H9 (cell line): ENCODE results near the gene BRD7. TPM values are rescaled to one million over a fixed set of nuclear protein-coding genes. Genes with fewer than 3 reads are reported as not detected.
A peak's percentile ranks its signal among the peaks of the same experiment; 100 is the strongest.

ENCODE experiments used
- DNase-seq: peaks from one replicate; pipeline ENCODE4 v3.0.0-alpha.2; 2017
- H2AFZ ChIP-seq: one replicate; pipeline ENCODE4 v1.6.1; 2013; ENCODE audit warnings: mild to moderate bottlenecking, low read length, control low read depth, moderate library complexity
- H2AK5ac ChIP-seq: 2 replicates; pipeline ENCODE4 v1.6.1; 2013; ENCODE audit warnings: low read length, control low read depth, mixed read lengths; ENCODE audit not compliant: insufficient read length
- H2BK120ac ChIP-seq: one replicate; pipeline ENCODE4 v1.6.1; 2013; ENCODE audit warnings: low read depth, mild to moderate bottlenecking, low read length, control low read depth, inconsistent platforms; ENCODE audit not compliant: poor library complexity, severe bottlenecking
- H2BK12ac ChIP-seq: 2 replicates; pipeline ENCODE4 v1.6.1; 2013; ENCODE audit warnings: low read length, control low read depth, mixed read lengths, low read depth; ENCODE audit not compliant: insufficient read length
- H2BK15ac ChIP-seq: 2 replicates; pipeline ENCODE4 v1.6.1; 2013; ENCODE audit warnings: low read depth, low read length, control low read depth
- H2BK20ac ChIP-seq: one replicate; pipeline ENCODE4 v1.6.1; 2013; ENCODE audit warnings: low read depth, mild to moderate bottlenecking, low read length, control low read depth, inconsistent platforms; ENCODE audit not compliant: poor library complexity, severe bottlenecking
- H2BK5ac ChIP-seq: 2 replicates; pipeline ENCODE4 v1.6.1; 2013; ENCODE audit warnings: low read length, control low read depth, mixed read lengths; ENCODE audit not compliant: insufficient read length
- H3K14ac ChIP-seq: 2 replicates; pipeline ENCODE4 v1.6.1; 2013; ENCODE audit warnings: low read length, control low read depth; ENCODE audit not compliant: insufficient read depth
- H3K18ac ChIP-seq: 2 replicates; pipeline ENCODE4 v1.6.1; 2013; ENCODE audit warnings: low read depth, mild to moderate bottlenecking, mixed read lengths, low read length, control low read depth; ENCODE audit not compliant: insufficient read length
- H3K23ac ChIP-seq: 2 replicates; pipeline ENCODE4 v1.6.1; 2013; ENCODE audit warnings: low read length, control low read depth, mixed read lengths, low read depth; ENCODE audit not compliant: insufficient read length
- H3K23me2 ChIP-seq: 2 replicates; pipeline ENCODE4 v1.6.1; 2013; ENCODE audit warnings: low read depth, mild to moderate bottlenecking, mixed read lengths, low read length, control low read depth; ENCODE audit not compliant: insufficient read length, poor library complexity, severe bottlenecking
- H3K27ac ChIP-seq: 2 replicates; pipeline ENCODE4 v1.5.1; 2013; ENCODE audit warnings: low read length, control low read depth, mixed read lengths, low read depth; ENCODE audit not compliant: insufficient read length
- H3K27me3 ChIP-seq: 2 replicates; pipeline ENCODE4 v1.6.1; 2013; ENCODE audit warnings: low read length, control low read depth, inconsistent platforms; ENCODE audit not compliant: insufficient read depth
- H3K4ac ChIP-seq: 2 replicates; pipeline ENCODE4 v1.6.1; 2013; ENCODE audit warnings: low read depth, mild to moderate bottlenecking, control low read depth, inconsistent platforms, low read length, moderate library complexity
- H3K4me1 ChIP-seq: 2 replicates; pipeline ENCODE4 v1.6.1; 2013; ENCODE audit warnings: low read length, control low read depth, inconsistent platforms; ENCODE audit not compliant: insufficient read depth
- H3K4me2 ChIP-seq: 2 replicates; pipeline ENCODE4 v1.6.1; 2013; ENCODE audit warnings: low read length, control low read depth, mixed read lengths; ENCODE audit not compliant: insufficient read length, insufficient read depth
- H3K56ac ChIP-seq: 2 replicates; pipeline ENCODE4 v1.6.1; 2013; ENCODE audit warnings: low read depth, mild to moderate bottlenecking, mixed read lengths, low read length, control low read depth; ENCODE audit not compliant: insufficient read length
- H3K79me1 ChIP-seq: 2 replicates; pipeline ENCODE4 v1.6.1; 2013; ENCODE audit warnings: low read depth, mild to moderate bottlenecking, moderate library complexity, low read length, control low read depth, inconsistent platforms; ENCODE audit not compliant: insufficient read depth, poor library complexity, severe bottlenecking
- H3K79me2 ChIP-seq: 2 replicates; pipeline ENCODE4 v1.6.1; 2013; ENCODE audit warnings: low read length, control low read depth, inconsistent platforms; ENCODE audit not compliant: insufficient read depth
- H3K9ac ChIP-seq: 2 replicates; pipeline ENCODE4 v1.6.1; 2013; ENCODE audit warnings: low read length, control low read depth, mixed read lengths; ENCODE audit not compliant: insufficient read length; ENCODE audit errors: extremely low read depth
- H3K9me3 ChIP-seq: one replicate; pipeline ENCODE4 v1.6.1; 2013; ENCODE audit warnings: low read depth, low read length, inconsistent platforms; ENCODE audit not compliant: control insufficient read depth
- H3T11ph ChIP-seq: one replicate; pipeline ENCODE4 v1.6.1; 2013; ENCODE audit warnings: mild to moderate bottlenecking, low read length, control low read depth, inconsistent platforms
- H4K20me1 ChIP-seq: one replicate; pipeline ENCODE4 v1.6.1; 2013; ENCODE audit not compliant: control insufficient read depth, insufficient read length, insufficient read depth
- H4K5ac ChIP-seq: 2 replicates; pipeline ENCODE4 v1.6.1; 2013; ENCODE audit warnings: low read depth, mild to moderate bottlenecking, mixed read lengths, low read length, control low read depth; ENCODE audit not compliant: insufficient read length
- H4K8ac ChIP-seq: replicated peaks from 2 replicates; pipeline ENCODE4 v1.6.1; 2013; ENCODE audit warnings: low read length, control low read depth, mixed read lengths, low read depth; ENCODE audit not compliant: insufficient read length
- H4K91ac ChIP-seq: 2 replicates; pipeline ENCODE4 v1.6.1; 2013; ENCODE audit warnings: low read depth, mild to moderate bottlenecking, moderate library complexity, mixed read lengths, low read length, control low read depth; ENCODE audit not compliant: insufficient read length
- H3K27ac Mint-ChIP-seq, 3 experiments: 2 replicates in 2 of 3; 3 replicates in 1 of 3; pipeline ENCODE4 v1.8.0; 2020 to 2021; ENCODE audit warnings: mixed read lengths in 3 of 3, mild to moderate bottlenecking in 1 of 3, moderate library complexity in 1 of 3
- H3K27me3 Mint-ChIP-seq: 2 replicates; pipeline ENCODE4 v1.8.0; 2021; ENCODE audit warnings: low read depth, mild to moderate bottlenecking, moderate library complexity, mixed read lengths
- H3K36me3 Mint-ChIP-seq, 3 experiments: 2 replicates in 2 of 3; 3 replicates in 1 of 3; pipeline ENCODE4 v1.8.0; 2020 to 2021; ENCODE audit warnings: low read depth in 3 of 3, mixed read lengths in 3 of 3; ENCODE audit not compliant: insufficient read depth in 1 of 3
- H3K4me1 Mint-ChIP-seq, 2 experiments: 2 replicates each; pipeline ENCODE4 v1.8.0; 2020; ENCODE audit warnings: mixed read lengths in 2 of 2
- H3K4me3 Mint-ChIP-seq, 2 experiments: 2 replicates in 1 of 2; 3 replicates in 1 of 2; pipeline ENCODE4 v1.8.0; 2020 to 2021; ENCODE audit warnings: mild to moderate bottlenecking in 2 of 2, mixed read lengths in 2 of 2, moderate library complexity in 1 of 2
- H3K9me3 Mint-ChIP-seq, 2 experiments: 2 replicates in 1 of 2; 3 replicates in 1 of 2; pipeline ENCODE4 v1.8.0; 2020; ENCODE audit warnings: mild to moderate bottlenecking in 2 of 2, mixed read lengths in 2 of 2, moderate library complexity in 1 of 2
- CTCF ChIP-seq: fragments of 200-600 bp; sonication (generic); conservative IDR thresholded peaks from 3 replicates; pipeline ENCODE4 v1.8.0; 2021; ENCODE audit warnings: antibody characterized with exemption, mild to moderate bottlenecking
- WGBS: extraction: QIAGEN DNeasy Blood & Tissue Kit; methylation state at CpG from one replicate; pipeline ENCODE4 v1.1.7; 2013; ENCODE audit warnings: missing lambda C conversion rate, low lambda C conversion rate, mixed read lengths; ENCODE audit not compliant: insufficient read length; ENCODE audit errors: extremely low coverage; 5-methylcytosine and 5-hydroxymethylcytosine counted together
- total RNA-seq: library from RNA; stranded (reverse); gene quantifications from 2 replicates; pipeline ENCODE4 v1.2.1, GENCODE V29; 2021

The BRD7 gene
- total RNA-seq, 1 experiment from 2014 or later = 112 TPM

DNA sequence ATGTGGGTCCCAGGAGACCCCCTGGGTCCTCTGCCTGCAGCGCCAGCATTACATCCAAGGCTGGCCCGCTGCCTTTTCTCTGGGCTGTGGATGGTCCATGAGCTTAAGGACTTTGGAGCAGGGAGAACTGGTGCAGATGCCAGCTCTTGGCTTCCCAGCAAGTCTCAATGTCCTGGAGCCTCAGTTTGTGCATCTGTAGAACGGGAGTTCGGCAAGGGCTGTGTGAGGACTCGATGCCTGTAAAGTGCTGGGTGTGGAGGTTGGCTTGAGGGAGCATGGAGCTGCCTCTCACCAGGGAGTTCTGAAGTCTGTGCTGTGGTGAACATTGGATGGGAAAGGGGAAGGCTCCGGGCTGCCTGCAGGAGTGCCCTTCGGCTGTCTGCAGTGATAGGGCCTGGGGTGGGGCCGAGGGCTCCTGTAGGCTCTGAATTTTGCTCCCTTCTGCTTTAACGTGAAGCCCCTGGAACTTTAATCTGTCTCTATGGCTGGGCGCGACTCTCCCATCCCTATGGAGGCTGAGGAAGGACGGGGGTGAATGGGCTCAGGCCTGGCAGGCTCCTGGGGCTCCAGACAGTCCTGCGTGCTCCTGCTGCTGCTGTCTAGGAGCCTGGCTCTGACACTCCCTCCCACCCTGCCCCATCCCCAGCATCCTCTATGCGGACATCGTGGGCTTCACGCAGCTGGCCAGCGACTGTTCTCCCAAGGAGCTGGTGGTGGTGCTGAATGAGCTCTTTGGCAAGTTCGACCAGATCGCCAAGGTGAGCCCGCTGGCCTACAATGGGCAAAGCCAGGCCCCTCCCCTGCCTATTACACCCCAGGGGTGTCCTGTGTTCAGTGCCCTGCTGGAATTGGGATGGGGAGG is 74.6 kb downstream of the BRD7 start:
- Histone ChIP-seq H3K4me2 (no peak overlapping the region), H3K27ac (no peak overlapping the region), H2BK15ac (no peak overlapping the region), H3K23me2 (no peaks in the 10 kb centered on the region), H3K23ac (no peak overlapping the region), H3K18ac (no peak overlapping the region), H3K79me2 (no peaks in the 10 kb centered on the region), H2AFZ (no peak overlapping the region), H2BK12ac (no peak overlapping the region), H3K14ac (no peak overlapping the region), H3K56ac (no peak overlapping the region), H4K20me1 (no peaks in the 10 kb centered on the region), H3K79me1 (no peaks in the 10 kb centered on the region), H2AK5ac (no peak overlapping the region), H4K5ac (no peak overlapping the region), H3T11ph (no peak overlapping the region), H3K4me1 (no peaks in the 10 kb centered on the region), H3K9me3 (no peaks in the 10 kb centered on the region), H4K8ac (no peak overlapping the region), H2BK120ac (no peak overlapping the region), H3K4ac (no peak overlapping the region), H4K91ac (no peak overlapping the region), H2BK5ac (no peak overlapping the region), H2BK20ac (no peak overlapping the region), H3K9ac (no peak overlapping the region), H3K27me3 (no peaks in the 10 kb centered on the region)
- no peak overlapping the region; a peak in 1 of 5 replicates for H3K4me3 Mint-ChIP-seq
- no peaks in the 10 kb centered on the region for H3K9me3 Mint-ChIP-seq
- no peaks in the 10 kb centered on the region for H3K27me3 Mint-ChIP-seq
- no CpG with 5 or more reads among the region's 20 CpGs for WGBS
- no peak for DNase-seq
- H3K36me3 Mint-ChIP-seq = no peaks in the 10 kb centered on the region
- peaks cover 2 to 9% of the 10 kb centered on the region in 2 experiments; a peak in 3 of 4 replicates for H3K4me1 Mint-ChIP-seq
- TF ChIP-seq CTCF = no peak
- H3K27ac Mint-ChIP-seq = peak overlapping the region in 1 of 3 experiments; percentile 65; a peak in 3 of 7 replicates
